ENCODE data around the gene GRHL1.

Gene GRHL1

DNA sequence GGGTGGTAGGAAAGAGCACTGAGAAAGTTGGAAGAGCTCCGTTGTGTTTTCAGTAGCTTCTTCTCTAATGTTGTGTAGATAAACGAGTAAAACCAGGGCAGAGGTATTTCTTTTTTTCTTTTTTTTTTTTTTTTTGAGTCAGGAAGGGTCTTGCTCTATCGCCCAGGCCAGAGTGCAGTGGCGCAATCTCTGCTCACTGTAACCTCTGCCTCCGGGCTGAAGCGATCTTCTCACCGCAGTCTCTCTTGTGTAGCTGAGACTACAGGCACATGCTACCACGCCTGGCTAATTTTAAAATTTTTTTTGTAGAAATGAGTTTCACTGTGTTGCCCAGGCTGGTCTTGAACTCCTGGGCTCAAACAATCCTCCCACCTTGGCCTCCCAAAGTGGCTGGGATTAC, 6.6 kb downstream of the GRHL1 start:
- TF ChIP-seq CTCF (IDR thresholded peaks at IDR 0.05; ENCODE audit: low read depth, low read length, missing control alignments) = no peak
- H3K27me3 ChIP-seq (replicated peaks) = no peaks in the 10 kb centered on the region
- H3K4me3 ChIP-seq (ENCODE audit: low read depth, low read length) = no peak overlapping the region
- H3K36me3 ChIP-seq (replicated peaks) = no peaks in the 10 kb centered on the region
- DNase-seq = no peak
- in situ Hi-C loops (cut with HindIII; ENCODE audit: low pct_ligation_motif_present, low sequenced_read_pairs) = no loop called here
- H3K27ac ChIP-seq = no peak overlapping the region

DNA sequence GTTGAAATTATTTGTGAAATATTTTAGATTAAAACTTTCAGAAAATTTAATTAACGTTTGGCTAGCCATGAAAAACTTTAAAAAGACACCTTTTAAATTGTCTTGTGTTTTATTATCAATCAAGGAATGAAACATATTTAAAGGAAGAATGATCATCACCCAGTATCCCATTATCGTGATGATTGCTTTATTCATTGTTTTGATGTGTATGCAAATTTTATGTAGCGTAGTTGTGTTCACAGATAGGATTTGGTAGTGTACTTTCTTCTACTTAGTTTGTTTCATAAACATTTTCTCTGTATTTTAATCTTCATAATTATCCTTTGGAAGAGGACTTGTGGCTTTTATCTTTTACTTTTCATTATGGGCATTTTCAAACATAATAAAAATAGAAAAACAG, 7.8 kb downstream of the GRHL1 start:
- no peaks in the 10 kb centered on the region for H3K27me3 ChIP-seq (replicated peaks)
- DNase-seq = no peak
- no peaks in the 10 kb centered on the region for H3K36me3 ChIP-seq (replicated peaks)
- no peak overlapping the region for H3K27ac ChIP-seq
- H3K4me3 ChIP-seq (ENCODE audit: low read depth, low read length) = no peak overlapping the region
- no peak for TF ChIP-seq CTCF (IDR thresholded peaks at IDR 0.05; ENCODE audit: low read depth, low read length, missing control alignments)
- in situ Hi-C loops (cut with HindIII; ENCODE audit: low pct_ligation_motif_present, low sequenced_read_pairs) = no loop called here

DNA sequence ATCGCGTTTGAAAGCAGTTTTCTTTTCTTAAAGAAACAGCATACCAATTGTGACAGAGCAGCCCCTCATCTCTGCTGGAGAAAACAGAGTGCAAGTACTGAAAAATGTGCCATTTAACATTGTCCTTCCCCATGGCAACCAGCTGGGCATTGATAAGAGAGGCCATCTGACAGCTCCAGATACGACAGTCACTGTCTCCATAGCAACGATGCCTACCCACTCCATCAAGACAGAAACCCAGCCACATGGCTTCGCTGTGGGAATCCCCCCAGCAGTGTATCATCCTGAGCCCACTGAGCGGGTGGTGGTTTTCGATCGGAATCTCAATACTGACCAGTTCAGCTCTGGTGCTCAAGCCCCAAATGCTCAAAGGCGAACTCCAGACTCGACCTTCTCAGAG, 9.5 kb downstream of the GRHL1 start:
- H3K27me3 ChIP-seq (replicated peaks) = no peaks in the 10 kb centered on the region
- H3K4me3 ChIP-seq (ENCODE audit: low read depth, low read length) = no peak overlapping the region
- no peak overlapping the region for H3K27ac ChIP-seq
- no peaks in the 10 kb centered on the region for H3K36me3 ChIP-seq (replicated peaks)
- TF ChIP-seq CTCF (IDR thresholded peaks at IDR 0.05; ENCODE audit: low read depth, low read length, missing control alignments) = no peak
- in situ Hi-C loops (cut with HindIII; ENCODE audit: low pct_ligation_motif_present, low sequenced_read_pairs) = no loop called here
- DNase-seq = no peak

- Histone ChIP-seq H3K4me3 (ENCODE audit: low read depth, low read length) (no peak overlapping the region), H3K27me3 (replicated peaks) (no peaks in the 10 kb centered on the region), H3K36me3 (replicated peaks) (no peaks in the 10 kb centered on the region), H3K27ac (no peak overlapping the region)
- in situ Hi-C loops (cut with HindIII; ENCODE audit: low pct_ligation_motif_present, low sequenced_read_pairs) = no loop called here
- no peak for TF ChIP-seq CTCF (IDR thresholded peaks at IDR 0.05; ENCODE audit: low read depth, low read length, missing control alignments)
- no peak for DNase-seq
These were observed 13.0 kb downstream of the GRHL1 start for GRCh38 chr2:9964334-9964980.

- H3K4me3 ChIP-seq (ENCODE audit: low read depth, low read length) = no peak overlapping the region
- in situ Hi-C loops (cut with HindIII; ENCODE audit: low pct_ligation_motif_present, low sequenced_read_pairs) = no loop called here
- no peak overlapping the region for H3K27ac ChIP-seq
- no peaks in the 10 kb centered on the region for H3K27me3 ChIP-seq (replicated peaks)
- TF ChIP-seq CTCF (IDR thresholded peaks at IDR 0.05; ENCODE audit: low read depth, low read length, missing control alignments) = no peak
- DNase-seq = no peak
- H3K36me3 ChIP-seq (replicated peaks) = no peaks in the 10 kb centered on the region
These were observed 13.8 kb downstream of the GRHL1 start for GRCh38 chr2:9965119-9965822.

Data from brain microvascular endothelial cell (primary cell).